Body of pancreas (tissue), 4 donors: ENCODE measurements around the gene GTF2IRD1.

Experiments used
- POLR2A ChIP-seq, 3 donors: fragments of 450-650 bp; IDR thresholded peaks; one replicate each; pipeline ENCODE4 v1.6.1; 2016; ENCODE audit warnings: antibody characterized with exemption in 3 of 3, mild to moderate bottlenecking in 2 of 3
- TF ChIP-seq, protein P1 (sequence below), 7 experiments: fragments of 450-650 bp in 4 of 7; fragments of 200-600 bp in 3 of 7; sonication (generic) in 3 of 7; IDR thresholded peaks; one replicate each; pipeline ENCODE4 v1.5.1; 2016 to 2019; ENCODE audit warnings: antibody characterized with exemption in 7 of 7

DNA sequence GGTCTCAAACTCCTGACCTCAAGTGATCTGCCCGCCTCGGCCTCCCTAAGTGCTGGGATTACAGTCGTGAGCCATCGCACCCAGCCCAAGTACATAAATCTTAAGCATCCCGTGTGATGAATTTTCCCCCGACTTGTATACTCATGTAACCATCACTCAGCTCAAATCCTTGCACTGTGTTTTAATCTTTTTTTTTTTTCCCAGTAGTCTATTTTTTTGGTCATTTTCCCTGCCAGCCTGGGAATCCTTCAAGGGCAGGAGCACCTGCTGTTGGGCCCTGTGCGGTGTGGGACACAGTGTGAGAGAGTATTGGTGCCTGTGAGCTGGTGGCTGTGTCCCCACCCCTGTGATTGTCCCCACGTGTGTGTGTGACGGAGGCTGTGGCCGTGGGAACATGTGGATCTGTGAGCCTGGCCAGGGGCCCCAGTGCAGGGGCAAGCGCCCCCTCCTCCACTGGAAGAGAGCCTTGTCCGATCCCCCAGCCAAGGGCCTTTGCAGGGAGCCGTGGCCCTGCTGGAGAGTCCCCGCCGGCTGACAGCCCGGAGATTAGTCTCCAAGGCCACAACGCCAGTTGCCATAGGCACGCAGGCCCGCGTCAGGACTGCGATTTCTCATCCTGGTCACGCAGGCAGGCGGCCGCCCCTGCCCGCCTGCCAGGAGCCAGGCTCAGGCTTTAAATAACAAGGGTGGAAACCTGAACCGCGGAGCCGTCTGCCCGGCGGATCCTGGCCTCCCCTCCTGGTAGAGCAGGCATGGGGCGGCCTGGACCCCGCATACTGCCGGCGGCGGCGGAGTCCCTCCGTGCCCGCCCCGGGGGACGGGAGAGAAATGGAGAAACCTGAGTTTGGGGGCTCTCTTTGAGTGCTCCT, 26.5 kb downstream of the GTF2IRD1 start:
- TF ChIP-seq, protein P1, sequence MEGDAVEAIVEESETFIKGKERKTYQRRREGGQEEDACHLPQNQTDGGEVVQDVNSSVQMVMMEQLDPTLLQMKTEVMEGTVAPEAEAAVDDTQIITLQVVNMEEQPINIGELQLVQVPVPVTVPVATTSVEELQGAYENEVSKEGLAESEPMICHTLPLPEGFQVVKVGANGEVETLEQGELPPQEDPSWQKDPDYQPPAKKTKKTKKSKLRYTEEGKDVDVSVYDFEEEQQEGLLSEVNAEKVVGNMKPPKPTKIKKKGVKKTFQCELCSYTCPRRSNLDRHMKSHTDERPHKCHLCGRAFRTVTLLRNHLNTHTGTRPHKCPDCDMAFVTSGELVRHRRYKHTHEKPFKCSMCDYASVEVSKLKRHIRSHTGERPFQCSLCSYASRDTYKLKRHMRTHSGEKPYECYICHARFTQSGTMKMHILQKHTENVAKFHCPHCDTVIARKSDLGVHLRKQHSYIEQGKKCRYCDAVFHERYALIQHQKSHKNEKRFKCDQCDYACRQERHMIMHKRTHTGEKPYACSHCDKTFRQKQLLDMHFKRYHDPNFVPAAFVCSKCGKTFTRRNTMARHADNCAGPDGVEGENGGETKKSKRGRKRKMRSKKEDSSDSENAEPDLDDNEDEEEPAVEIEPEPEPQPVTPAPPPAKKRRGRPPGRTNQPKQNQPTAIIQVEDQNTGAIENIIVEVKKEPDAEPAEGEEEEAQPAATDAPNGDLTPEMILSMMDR (IDR thresholded peaks at IDR 0.05), result peak in 3 of 7 experiments; percentile 12 to 21 (median 18)
- peak; percentile 29 to 83 (median 75) for TF ChIP-seq POLR2A (IDR thresholded peaks at IDR 0.05)
